Stimulated activated CD4-positive, alpha-beta T cell treated with anti-CD3 and anti-CD28 coated beads, Interleukin-15, amount 100 ng/mL, for 24 hours (primary cell): ENCODE results near the gene CHCHD2.
"Not testable (repeated sequence)": the region's sequence is repeated elsewhere in the genome, so short reads cannot be mapped to it uniquely, and the experiment has no call there.

Experiments used
- DNase-seq: peaks from one replicate; pipeline ENCODE4 v3.0.0-alpha.2; 2020

CHCHD2 gene

DNA sequence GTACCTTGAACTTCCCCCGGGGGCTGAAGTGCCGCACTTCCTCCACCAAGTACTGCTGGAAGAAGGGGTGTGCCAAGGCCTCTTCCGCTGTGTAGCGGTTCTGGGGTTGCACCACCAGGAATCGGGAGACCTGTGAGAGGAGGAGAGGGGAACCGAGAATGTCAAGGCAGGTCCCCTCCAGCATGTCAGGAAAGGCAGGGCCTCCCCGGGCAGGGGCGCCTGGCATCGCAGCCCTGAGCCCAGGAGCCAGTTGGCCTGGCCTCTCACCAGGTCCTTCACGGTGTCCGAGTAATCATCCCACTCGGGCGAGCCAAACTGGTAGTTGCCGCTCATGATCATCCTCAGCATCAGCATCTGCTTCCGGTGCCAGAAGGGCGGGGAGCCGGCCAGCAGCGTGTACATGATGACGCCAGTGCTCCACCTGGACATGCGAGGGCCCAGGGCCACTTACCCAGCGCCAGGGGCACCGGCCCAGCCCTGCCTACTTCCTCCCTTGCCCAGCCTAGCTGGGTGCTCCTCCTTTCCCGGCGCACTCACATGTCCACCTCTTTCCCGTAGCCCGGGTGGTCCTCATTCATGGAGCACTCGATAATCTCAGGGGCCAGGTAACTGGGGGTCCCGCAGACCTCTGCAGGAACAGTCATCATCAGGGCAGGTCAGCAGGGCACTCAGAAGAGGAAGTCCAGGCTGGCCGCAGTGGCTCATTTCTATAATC lies 24.5 kb downstream of the CHCHD2 start:
- DNase-seq, result no peak

DNA sequence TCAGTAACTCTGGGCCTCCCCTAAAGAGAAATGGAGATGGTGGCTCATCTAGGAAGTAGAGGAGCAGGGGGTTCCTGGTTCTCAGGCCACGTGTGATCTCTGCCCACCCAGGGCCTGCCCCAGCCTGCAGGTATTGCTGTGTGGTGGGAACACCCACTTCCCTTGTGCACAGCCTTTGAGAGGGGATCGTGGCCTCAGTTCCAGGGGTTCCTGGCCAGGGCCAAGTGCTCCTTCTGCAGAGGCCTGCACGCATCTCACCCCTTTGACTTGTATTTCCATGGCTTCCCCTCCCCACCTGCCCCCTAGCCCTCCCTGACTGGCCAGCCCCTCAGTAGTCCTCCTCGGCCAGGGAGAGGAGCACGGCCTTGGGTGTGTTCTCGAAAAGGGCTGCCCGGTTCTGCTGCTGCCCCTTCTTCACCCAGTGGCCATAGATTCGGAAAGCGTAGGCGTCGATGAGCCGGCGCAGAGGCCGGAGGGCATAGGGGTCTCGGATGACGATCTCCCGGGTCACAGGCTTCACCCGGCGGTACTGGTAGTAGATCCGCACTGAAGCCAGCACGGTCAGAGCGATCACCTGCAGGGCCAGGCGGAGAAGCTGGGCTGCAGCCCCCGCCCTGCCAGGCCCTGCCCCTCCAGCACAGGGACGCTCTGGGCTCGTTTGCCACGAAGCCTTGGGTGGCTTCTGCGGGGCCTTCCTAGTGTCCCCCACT lies 25.4 kb downstream of the CHCHD2 start:
- not testable (repeated sequence) for DNase-seq

DNA sequence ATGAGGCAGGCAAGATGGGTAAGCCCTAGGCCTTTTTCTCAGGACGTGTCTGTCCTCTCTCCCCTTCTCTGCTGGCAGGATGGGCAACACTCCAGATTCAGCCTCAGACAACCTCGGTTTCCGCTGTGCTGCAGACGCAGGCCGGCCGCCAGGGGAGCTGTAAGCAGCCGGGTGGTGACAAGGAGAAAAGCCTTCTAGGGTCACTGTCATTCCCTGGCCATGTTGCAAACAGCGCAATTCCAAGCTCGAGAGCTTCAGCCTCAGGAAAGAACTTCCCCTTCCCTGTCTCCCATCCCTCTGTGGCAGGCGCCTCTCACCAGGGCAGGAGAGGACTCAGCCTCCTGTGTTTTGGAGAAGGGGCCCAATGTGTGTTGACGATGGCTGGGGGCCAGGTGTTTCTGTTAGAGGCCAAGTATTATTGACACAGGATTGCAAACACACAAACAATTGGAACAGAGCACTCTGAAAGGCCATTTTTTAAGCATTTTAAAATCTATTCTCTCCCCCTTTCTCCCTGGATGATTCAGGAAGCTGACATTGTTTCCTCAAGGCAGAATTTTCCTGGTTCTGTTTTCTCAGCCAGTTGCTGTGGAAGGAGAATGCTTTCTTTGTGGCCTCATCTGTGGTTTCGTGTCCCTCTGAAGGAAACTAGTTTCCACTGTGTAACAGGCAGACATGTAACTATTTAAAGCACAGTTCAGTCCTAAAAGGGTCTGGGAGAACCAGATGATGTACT lies 26.7 kb downstream of the CHCHD2 start:
- DNase-seq, result no peak

DNA sequence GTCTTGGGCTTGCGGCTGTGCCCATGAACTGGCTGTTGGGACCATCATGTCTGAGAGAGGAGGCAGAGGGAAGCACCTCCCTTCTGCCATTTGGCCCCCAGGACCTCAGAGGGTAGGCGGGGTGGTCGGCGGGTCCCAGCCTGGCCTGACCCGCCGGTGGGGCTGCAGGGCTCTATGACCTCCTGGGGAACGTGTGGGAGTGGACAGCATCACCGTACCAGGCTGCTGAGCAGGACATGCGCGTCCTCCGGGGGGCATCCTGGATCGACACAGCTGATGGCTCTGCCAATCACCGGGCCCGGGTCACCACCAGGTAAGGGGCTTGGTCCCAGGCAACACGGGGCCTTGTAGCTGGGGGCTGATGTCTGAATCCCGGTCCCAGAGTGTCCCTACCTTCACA lies 28.1 kb downstream of the CHCHD2 start:
- DNase-seq, result no peak

DNA sequence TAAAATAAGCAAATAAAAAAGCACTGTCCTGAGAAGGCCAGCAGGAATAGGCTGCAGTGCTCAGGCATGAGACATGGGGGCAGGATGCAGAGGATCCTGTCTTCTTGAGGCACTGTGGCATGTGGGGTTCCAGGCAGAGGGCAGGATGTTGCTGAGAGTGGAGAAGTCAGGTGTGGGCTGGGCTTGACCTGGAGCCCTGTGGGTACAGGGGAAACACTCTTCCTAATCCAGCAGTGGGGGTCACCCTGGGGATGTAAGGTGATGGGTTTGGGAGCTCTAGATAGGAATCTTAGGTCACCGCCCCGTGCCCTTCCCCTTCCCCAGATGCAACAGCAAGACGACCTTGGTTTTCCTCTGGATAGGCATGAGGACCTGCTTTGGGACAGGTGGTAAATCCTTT lies 28.6 kb downstream of the CHCHD2 start:
- DNase-seq, result no peak

DNA sequence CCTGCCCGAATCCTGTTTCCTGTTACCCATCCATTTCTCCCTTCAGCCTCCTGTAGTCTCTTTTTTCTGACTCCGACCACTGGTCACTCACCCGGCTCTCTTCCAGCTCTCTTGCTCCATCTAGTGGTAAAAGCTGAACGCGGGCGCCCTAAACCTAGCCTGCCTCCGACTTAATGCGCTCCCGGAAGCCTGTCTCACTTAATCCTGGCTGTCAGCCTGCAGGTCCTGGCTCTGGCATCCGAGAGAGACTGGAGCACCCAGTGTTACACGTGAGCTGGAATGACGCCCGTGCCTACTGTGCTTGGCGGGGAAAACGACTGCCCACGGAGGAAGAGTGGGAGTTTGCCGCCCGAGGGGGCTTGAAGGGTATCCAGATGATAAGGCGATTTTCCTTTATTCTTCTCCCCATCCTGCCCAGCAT lies 31.9 kb downstream of the CHCHD2 start:
- peak; percentile 68 for DNase-seq

DNA sequence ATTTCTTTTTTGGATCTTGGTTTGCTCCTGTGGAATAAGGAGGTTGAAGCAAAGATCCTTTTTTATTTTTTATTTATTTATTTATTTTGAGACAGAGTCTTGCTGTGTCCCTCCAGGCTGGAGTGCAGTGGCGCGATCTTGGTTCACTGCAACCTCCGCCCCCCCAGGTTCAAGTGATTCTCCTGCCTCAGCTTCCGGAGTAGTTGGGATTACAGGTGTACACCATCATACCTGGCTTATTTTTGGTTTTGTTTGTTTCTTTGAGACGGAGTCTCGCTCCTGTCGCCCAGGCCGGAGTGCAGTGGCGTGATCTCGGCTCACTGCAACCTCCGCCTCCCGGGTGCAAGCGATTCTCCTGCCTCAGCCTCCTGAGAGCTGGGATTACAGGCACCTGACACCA lies 39.9 kb downstream of the CHCHD2 start:
- not testable (repeated sequence) for DNase-seq

DNA sequence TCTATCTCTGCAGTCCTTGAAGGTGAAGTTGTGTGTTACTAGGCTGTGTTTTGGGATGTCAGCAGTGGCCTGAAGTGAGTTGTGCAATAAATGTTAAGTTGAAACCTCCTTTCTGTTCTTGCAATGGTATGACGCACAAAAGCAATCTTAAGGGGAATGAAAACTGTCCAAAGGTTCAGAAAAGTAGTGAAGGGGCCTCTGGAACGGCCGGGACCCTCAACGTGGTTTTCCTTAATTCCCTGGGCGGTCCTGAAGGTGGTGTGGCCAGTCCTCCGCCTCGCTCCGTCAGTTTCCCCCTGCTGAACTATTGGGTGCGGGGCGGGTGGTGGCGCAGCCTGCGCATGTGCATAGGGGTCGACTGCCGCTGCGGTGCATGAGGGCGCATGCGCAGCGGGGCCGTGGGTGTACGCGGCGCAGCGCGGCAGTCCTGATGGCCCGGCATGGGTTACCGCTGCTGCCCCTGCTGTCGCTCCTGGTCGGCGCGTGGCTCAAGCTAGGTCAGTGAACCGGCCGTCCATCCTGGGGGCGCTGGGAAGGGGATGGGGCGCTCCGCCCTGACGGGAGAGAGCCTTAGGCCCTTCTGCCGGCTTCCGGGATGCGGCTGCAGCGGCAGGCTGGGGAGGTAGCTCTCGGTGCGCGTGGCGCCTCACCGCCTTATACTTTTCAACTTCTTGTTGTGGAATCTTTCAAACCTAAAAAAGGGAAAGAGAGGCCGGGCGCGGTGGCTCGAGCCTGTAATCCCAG lies 42.2 kb downstream of the CHCHD2 start, which contains the start of gene SUMF2:
Gene SUMF2 (plus strand): TSS at position 405 of the 744 bp plus-strand sequence. CDS start 26 bp downstream, at position 431.
- peak; percentile 92 for DNase-seq

DNA sequence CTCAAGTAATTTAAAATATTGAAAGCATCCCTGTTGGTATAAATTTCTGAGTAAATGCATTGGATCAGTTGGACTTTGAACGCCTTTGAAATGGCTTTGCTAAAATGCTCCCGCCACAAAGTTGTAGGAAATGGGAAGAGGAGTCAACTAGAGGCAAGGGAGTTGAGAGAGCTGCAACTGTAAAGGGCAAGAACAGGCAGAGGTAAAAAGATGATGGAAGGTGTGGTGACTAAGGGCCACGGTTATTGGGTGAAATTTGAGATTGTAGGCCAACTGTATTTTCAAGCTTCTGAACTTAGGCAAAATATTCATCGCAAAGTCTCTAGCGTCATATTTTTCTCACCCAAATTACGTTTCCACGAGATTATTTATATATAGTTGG lies 42.8 kb downstream of the CHCHD2 start:
- DNase-seq, result no peak

DNA sequence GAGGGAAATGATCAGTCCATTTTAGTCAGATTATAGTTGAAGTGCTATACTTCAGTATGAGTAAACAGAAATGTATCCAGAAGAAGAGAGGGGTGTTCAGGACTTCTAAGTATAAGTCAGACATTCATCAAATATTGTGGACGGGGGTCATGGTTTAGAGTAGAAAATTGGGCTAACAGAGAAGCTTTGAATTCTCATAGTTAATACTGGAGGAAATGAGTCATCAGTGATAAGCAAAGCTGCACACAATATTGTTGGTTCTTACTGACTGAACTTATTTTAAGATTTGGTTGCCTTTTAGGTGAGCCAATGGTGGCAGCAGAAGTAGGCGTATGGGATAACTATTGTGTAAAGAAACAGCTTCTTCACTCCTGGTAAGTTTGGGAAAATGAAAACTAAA lies 43.9 kb downstream of the CHCHD2 start:
- DNase-seq, result no peak

DNA sequence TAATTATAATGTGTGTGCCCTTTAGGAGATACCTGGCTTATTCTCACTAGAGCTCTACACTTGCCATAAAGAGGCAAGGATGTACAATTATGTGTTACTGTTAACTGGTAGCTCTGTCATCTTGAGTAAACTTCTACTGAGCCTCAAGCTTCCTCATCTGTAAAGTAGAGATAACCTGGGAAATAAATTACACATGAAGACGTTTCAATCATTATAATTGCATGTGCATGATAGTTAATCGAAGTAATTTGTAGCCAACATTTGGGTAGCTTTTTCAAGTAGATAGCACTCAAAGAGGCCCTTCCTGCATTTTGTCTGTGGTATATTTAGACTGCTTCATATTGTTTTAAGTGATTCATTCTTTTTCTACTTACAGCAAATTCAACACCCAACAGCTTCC lies 52.3 kb downstream of the CHCHD2 start:
- no peak for DNase-seq

DNA sequence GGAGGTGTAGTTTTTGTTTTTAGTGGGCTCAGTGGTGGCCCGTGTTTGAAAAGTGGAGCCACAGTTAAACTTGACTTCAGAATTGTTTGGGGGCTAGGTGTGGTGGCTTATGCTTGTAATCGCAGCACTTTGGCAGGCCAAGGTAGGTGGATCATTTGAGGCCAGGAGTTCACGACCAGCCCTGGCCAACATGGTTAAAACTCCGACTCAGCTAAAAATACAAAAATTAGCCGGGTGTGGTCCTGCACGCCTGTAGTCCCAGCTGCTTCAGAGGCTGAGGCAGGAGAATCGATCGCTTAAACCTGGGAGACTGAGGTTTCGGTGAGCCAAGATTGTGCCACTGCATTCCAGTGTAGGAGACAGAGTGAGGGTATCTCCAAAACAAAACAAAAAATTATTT lies 52.9 kb downstream of the CHCHD2 start:
- no peak for DNase-seq
